Suppressor macrophage (primary cell): ENCODE data around the gene FAM107A.
"Not testable (repeated sequence)": the region's sequence is repeated elsewhere in the genome, so short reads cannot be mapped to it uniquely, and the experiment has no call there.

Experiments
- DNase-seq, 4 experiments: peaks; one replicate each; pipeline ENCODE4 v3.0.0-alpha.2; 2020 to 2022

The FAM107A gene

GRCh38 chr3:58535531-58536500, 41.4 kb downstream of the FAM107A start:
- no peak for DNase-seq

GRCh38 chr3:58534592-58535494, 42.3 kb downstream of the FAM107A start:
- no peak for DNase-seq

- peak; percentile 89 to 93 (median 92) for DNase-seq
Observed at GRCh38 chr3:58532794-58533220, 44.4 kb downstream of the FAM107A start.

GRCh38 chr3:58531956-58532355, 45.2 kb downstream of the FAM107A start:
- peak in 1 of 4 experiments; percentile 22 for DNase-seq

DNA sequence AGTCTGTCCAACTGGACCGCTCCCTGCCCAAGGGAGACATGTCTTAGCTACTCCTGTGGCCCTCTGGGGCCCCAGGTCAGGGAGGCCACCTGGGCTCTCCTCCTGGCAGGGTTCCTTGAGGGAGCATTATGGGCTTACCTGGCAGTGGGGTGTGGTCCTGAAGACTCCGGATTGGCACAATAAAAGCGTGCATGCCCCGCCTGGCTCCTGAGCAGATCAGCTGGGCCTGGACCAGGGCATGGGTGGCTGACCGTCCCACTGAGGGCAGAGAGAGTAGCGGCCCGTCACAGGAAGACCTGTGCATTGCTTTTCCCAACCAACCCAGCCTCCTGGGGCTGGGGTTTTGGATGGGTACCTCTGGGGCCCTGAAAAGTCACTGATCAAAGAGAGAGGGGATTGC, 45.6 kb downstream of the FAM107A start:
- DNase-seq, result no peak

DNA sequence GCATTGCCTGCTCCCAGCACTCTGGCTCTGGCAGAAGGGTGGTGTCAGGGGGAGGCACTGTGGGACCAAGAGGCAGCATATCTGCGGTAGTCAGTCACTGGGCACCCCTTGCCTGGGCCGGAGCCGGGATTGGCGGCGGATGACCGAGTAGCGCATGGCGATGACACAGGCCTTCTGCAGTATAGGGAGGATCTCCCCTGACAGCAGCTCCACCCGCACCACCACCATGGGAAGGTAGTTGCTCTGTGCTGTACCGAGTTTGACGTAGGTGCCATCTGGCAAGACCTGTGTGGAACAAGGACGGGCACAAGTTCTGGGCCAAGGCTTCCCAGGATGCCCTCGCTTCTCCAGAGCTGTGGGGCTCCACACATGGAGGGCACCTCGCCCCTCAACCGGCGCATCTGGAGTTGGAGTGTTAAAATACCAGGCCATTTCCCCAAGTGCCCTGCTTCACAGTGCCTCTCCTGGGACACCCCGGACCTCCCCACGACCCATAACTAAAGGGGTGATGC, 46.8 kb downstream of the FAM107A start:
- no peak for DNase-seq

GRCh38 chr3:58529516-58530353, 47.5 kb downstream of the FAM107A start:
- no peak for DNase-seq

- peak; percentile 23 to 55 (median 46) for DNase-seq
Observed at GRCh38 chr3:58528629-58529028, 48.6 kb downstream of the FAM107A start.

DNA sequence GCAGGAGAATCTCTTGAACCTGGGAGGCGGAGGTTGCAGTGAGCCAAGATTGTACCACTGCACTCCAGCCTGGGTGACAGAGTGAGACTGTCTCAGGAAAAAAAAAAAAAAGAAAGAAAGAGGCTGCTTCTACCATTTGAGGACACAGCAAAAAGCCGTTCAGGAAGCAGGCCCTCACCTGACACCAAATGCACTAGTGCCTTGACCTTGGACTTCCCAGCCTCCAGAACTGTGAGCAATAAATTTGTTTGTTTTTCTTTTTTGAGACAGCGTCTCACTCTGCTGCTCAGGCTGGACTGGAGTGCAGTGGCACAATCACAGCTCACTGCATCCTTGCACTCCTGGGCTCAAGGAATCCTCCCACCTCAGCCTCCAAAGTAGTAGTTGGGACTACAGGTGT, 49.8 kb downstream of the FAM107A start:
- DNase-seq, result not testable (repeated sequence)

GRCh38 chr3:58526515-58526957, 50.7 kb downstream of the FAM107A start:
- peak; percentile 82 to 94 (median 86) for DNase-seq

DNA sequence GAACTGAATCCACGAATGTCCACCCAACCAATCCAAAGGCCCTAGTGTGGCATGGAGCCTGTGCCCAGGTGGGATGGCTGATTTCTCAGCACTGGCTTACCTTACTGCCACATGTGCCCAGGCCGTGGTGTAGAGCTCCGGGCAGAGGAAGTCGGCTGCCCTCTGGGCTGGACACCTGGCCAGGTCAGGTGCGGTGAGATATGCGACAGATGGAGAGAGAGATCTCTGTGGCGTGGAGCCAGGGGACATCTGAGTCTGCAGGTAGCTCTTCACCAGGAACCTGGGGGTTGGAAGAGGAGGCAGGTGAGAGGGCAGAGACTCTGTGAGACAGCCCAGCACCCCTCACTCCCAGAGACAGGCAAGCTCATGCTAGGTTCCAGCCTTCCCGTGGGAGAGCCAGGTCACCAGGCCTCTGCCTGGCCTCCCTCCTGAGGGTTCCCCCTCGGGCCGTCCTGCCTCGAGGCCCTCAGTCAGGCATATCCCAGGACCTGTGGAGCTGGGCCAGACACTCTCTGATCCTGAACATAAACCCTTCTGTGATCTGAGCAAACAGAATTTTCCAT, 52.8 kb downstream of the FAM107A start:
- no peak for DNase-seq

DNA sequence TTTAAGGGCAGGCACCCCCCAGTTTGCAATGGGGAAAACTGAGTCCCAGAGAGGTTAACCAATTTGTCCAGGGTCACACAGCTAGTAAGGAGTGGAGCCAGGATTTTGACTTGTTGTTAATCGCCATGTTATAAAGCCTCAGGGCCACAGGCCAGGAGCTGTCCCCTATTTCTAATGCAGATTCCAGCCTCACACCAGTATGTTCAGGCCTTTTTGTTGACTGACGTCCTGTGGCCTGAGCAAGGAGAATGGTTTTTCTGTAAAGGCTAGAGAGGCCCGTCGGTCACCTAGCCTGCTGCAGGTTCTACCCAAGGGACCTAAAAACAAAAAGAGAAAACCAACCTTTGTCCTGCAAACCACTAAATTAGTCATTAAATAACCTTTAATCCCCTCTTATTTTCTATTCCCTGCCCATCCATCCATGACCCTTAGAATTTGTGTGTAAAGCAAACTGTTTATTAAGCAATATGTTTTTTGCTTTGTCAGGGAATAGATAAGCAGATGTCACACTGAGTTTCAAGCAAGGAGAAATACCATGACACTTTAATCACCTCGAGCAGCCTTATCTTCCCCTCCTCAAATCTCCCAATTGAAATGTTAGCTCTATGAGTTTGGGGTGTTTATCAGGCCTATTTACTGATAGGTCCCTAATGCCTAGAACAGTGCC, 54.3 kb downstream of the FAM107A start:
- no peak for DNase-seq

DNA sequence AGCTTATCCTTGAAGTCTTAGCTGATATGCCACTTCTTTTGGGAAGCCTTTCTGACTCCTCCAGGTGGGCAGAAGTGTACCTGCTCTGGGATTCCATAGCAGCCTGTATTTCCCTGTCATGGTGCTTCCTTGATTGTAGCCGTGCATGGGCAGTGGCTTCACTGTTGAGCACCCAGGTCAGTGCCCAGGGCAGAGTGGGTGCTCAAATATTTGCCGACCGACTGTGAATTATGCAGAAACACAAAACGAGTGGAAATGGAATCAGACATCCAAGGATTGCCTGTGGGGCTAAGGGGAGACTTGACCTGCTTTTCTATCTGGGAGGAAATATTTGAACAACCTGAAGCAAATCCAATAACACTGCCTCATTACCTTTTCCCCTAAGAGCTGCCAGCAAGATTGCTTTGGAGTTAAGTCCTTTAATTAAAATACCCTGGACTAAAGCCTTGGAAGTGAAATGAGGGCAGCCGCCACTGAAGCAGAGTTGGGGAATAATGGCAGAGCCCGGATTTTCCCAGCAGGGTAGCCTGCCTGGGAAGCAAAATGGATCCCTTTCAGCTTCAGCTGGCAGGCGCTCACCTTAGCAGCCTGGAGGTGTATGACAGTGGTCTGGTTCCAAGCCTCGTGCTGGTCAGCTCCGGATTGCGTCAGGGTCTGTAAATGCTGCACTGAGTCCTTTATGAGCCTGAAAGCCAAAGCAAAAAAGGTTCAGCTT, 55.1 kb downstream of the FAM107A start:
- DNase-seq, result no peak

GRCh38 chr3:58521336-58521670, 55.9 kb downstream of the FAM107A start:
- no peak for DNase-seq

DNA sequence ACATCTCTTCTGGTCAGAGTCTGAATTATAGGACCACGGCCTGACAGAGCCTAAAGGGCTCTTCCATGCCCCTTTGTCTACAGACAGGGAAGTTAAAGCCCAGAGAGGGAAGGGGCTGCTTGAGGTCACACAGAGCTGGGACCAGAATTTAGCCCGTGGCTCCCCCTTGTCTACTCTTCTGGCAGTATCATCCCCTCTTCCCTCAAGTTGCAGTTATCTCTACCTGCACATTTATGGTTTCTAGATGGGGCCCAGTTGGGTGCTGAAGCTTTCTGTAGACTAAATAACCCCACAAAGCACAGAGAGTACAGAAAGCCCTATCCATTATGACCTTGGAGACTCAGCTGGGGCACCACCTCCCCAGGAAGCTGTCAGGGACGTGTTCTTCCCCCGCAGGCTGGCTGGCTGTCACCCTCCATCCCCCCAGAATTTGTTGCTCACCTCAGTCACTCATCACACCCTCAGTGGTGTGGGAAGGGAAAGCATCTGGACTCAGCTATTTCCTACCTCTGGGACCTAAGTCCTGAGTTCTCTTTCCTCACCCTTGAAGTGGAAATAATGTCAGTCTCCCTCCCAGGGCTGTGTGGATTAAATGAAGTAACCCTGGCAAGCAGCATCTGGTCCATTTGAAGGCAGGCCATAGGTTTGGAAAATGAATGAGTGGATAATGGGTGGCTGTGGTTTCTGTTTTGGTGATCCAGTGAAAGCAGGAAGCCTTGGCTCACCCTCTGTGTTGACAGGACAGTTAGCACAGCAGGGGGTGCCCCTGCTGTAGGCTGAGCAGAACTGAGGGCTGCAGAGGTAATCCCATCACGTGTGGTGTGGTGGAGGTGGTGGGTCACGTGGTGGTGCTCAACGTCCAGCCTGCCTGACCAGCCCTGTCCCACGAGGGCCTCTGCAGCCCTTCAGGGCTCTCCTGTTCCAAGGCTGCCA, 56.5 kb downstream of the FAM107A start:
- no peak for DNase-seq

DNA sequence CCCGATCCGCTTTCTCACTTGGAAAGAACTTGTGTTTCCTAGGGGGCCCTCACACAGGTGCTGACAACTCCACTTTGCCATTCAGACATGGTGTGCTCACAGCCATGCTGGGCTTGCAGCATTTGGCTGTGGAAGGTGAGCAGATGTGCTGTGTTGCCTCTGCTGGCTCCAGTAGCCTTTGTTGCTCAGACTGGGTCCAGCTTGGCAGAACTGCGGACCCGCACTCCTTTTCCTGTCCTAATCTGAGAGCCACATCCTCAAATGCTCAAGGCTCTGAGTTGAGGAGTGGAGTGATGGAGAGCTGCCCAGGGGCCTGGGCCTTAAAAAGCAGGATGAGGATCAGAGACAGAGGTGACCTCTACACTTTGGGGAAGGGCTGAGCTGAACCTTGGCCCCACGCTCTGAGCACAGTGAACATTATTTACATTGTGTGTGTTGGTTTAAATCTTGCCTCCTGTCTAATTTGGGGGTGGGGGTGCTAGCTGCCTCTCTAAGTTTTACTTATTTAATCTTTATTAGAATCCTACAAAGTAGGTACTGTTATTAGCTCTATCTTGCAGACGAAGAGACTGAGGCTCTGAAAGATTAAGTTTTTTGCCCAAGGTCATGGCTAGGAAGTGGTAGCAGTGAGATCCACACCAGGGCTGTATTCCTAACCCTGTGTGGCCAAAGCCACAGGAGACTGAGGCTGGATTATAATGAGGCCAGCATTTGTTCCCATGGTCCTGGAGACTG, 57.4 kb downstream of the FAM107A start:
- DNase-seq, result no peak

- DNase-seq, result no peak
Observed at GRCh38 chr3:58518291-58518789, 58.9 kb downstream of the FAM107A start.

DNA sequence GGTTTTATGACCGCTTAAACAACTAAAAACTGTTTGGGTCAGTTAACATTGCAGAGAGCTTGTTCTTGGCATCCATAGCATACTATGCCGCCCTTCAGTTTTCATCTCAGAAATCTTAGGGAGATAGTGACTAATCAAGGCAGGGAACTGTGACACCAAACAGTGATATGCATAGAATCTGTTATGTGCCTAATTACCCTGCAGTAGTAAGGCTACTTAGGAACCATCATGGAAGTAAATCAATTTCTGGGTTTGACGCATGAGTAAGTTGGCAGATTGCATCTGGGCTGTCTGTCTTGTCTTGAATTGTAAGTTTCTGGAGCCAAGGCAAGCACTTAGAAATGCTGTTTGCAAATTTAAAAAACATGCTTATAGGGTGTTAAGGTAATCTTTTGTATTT, 62.8 kb downstream of the FAM107A start:
- DNase-seq, result no peak
